ENCODE data around the gene LDLRAD1.
"Not testable (repeated sequence)": the region's sequence is repeated elsewhere in the genome, so short reads cannot be mapped to it uniquely, and the experiment has no call there.

The LDLRAD1 gene, protein sequence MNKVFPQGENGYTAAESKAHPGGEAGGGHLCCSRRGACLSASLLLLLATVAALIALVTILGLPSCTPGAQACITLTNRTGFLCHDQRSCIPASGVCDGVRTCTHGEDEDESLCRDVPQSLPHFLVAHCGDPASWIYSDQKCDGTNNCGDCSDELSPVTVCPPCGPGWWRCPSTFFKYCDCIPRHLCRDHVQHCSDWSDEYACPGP

DNA sequence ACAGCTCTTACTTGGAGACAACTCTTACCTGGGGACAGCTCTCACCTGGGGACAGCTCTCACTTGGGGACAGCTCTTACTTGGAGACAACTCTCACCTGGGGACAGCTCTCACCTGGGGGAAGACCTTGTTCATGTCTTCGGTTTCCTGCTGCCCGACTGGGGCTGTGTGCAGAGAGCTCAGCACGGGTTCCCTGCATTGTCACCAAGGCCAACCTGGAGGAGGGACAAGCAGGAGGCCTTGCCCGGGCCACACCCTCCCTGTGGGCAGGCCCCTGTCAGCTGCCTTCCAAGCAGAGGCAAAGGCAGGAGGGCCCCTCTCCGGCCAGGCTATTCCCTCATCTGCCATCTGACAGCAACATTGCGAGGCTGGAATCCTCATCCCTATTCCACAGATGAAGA lies at the start of gene LDLRAD1:
TSS of gene LDLRAD1 (minus strand) at position 208 of the 400 bp plus-strand sequence. CDS start at position 134, 74 bp downstream.
- no peak for DNase-seq (ENCODE audit: low read depth in 3 of 3)

DNA sequence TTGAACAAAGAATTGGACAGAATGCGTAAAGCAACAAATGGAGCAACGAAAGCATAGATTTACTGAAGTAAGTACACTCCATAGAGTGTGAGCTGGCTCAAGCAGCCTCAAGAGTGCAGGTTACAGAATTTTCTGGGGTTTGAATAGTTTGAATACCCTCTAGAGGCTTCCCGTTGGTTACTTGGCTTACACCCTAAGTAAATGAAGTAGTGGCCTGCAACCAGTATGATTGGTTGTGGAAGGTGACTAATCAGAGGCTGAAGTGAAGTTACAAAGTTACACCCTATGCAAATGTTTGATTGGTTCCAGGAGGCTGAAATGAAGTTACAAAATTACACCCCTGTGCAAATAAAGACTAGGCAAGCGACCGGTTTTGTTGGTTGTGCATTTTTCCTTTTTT lies 46.3 kb upstream of the LDLRAD1 start:
- no peak for DNase-seq (ENCODE audit: low read depth in 3 of 3)

DNA sequence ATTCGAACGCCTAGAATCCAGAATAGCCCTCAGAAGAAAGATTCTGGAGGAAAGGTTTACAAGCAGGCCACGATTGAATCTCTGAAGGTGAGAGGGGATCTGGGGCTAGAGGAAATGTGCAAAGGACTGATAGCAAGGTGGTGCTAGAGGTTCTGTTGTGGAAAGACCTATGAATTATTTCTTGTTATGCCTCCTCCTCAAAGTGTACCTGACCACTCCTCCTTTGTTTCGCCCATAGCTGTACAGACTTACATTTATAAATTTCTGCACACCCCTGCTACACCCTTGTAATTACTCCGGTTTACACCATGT lies 36.4 kb upstream of the LDLRAD1 start:
- DNase-seq (ENCODE audit: low read depth in 3 of 3), result no peak

DNA sequence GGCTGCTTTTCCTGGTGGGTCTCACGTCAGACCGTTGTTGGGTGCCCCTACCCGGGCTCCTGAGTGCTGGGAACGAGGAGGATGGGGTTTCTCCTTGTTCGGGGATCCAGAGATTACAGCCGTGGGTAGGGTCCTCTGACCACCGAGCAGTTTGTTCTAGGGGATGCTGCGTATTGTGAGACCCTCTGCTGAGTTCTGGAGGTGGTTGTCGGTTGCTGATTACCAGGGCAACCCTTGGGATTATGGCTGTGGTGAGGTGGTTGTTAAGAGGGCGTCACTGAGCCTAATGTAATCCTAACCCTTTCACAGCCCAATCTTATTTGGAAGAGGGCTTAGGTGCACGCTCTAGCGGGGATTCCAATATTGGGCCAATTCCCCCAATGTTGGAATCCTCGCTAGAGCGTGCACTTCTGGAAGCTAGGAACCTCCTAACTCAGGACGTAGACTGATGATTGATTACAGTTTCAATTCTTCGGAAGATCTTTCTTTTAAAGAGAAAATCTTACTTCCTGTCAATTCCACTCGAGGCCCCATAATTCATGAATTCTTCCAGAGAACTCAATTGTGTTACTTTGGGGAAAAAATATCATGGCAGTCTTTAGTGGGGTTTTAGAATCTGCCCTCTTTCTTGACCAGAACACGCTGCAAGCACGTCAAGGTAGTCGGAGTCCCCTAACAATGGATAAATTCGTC lies 35.9 kb upstream of the LDLRAD1 start:
- no peak for DNase-seq (ENCODE audit: low read depth in 3 of 3)

DNA sequence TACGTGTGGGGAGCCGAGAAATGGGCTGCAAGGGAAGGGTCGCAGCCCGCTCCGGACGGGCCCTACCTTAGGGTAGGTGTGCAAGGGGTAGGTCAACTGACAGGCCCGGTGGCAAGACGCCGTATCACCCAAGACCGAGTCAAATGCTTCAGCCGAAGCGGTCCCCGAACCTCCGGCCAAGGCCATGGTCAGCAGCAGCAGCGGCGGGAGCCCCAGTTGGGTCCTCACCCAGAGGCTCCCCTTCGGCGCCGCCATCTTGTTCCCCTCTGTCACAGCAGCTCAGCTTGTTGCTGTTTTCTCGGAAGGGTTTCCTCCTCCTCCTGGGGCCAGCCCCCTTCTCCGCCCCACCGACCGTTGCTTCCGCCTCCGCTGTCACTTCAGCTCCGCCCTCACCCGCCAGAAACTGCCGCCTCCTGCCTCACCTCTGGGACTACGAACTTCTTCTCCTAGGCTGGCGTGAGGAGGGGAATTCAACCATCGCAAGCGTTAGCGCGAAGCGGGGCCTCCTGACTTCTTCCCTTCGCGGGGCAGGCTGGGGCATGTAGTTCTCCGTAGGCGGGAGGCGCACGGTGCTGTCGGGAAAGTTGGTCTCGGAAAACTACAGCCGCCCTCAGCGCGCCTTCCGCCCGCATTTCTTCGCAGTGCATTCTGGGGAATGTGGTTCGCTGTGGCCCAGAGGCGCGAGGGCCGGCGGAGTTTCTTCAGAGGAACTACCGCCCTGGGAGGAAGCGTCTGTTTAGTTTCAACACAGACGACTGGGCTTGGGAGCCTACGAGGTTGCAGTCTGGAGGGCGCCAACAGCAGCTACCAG lies 35.2 kb upstream of the LDLRAD1 start, which contains the start of the genes TCEANC2 and TMEM59:
TSS of gene TCEANC2 (plus strand) at position 675 of the 811 bp plus-strand sequence. CDS start 815 bp downstream, outside the sequence.
TSS of gene TMEM59 (minus strand) at position 271 of the 811 bp plus-strand sequence. CDS start at position 255, 16 bp downstream.
- peak; percentile 94 to 96 (median 96) for DNase-seq (ENCODE audit: low read depth in 3 of 3)

DNA sequence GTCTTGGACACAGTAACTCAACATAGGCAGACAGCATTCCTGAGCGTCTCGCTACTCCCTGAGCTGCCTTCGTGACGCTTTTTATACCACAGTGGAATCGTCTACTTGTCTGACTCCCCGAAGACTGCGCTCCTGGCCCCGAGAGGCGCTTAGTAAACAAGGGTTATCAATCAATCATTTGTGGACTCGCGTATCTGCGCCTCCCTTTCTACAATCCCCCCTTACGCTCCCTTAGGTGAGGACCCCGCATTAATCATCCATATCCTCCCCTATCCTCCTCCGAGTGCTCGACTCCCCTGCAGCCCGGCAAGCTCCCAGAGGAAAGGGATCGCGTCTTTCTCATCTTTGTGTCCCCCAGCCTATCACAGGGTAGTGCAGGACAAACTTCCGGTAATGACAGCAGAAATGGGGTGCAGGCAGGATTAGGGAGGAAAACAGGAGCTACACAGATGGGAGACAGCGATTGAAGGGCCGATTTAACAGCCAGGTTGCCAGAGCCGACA lies 34.5 kb upstream of the LDLRAD1 start:
- DNase-seq (ENCODE audit: low read depth in 3 of 3), result peak; percentile 5 to 7 (median 6)

DNA sequence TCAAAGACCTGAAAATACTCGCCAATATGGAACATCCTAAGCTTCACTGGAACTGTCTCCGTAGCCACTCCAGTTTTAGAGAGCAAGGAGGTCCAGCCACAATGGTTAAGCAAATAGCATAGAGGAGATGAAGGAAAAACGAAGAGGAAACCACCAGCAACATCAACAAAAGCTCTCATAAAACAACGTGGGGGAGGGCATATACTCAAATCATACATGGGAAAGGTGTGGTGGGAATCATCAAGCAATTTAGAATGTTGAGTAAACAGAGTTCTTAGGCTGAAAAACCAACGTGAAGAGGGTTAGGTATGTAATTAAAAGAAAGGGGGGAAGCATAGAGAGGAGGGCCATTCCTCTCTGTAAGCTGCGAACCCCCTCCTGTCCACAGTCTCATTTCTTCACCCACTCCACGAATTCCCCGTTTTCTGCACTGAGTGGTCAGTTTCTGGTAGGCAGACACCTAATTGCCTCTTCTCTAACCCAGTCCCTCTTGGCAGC lies 34.0 kb upstream of the LDLRAD1 start:
- no peak for DNase-seq (ENCODE audit: low read depth in 3 of 3)

DNA sequence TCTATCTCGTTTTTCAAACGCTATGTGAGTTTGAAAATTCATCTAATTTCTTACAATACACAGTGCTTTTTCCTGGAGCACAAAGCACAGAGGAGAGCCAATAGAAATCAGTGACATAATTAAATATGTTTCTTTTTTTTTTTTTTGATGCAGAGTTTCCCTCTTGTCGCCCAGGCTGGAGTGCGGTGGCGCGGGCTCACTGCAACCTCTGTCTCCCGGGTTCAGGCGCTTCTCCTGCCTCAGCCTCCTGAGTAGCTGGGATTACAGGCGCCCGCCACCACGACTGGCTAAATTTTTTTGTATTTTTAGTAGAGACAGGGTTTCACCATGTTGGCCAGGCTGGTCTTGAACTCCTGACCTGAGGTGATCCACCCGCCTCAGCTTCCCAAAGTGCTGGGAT lies 32.4 kb upstream of the LDLRAD1 start:
- DNase-seq (ENCODE audit: low read depth in 3 of 3), result not testable (repeated sequence)

DNA sequence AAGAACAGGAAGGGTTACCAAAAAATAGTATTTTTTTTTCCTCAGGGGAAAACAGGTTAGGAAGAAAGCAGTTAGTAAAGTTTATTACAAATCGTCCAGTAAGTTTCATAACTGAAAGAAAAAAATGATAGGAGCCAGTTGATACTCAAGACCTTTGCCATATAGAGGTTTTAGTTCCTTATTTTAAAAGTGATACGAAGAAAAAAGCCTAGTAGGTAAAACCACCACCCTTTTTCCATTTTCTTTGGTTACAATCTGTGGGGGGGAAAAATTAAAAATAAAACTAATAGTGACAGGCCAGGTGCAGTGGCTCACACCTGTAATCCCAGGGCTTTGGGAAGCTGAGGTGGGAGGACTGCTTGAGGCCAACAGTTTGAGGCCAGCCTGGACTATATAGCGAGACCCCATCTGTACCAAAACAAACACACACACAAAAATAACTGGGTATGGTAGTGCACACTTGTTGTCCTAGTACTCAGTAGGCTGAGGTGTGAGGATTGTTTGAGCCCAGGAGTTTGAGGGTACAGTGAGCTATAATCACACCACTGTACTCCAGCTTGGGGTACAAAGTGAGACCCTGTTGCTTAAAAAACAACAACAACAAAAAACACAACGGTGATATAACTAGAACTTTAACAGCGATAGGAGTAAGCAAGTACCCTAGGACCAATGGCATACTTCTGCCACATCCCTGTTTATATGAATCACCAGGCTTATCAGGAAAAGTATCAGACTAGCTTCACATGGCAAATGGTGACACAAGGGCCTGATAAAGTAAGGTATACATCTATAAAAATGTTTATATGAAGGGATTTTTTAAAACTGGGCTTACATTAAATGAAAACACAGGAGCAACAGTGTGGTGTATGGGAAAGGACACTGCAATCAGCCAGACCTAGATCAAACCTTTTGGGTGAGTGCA lies 29.7 kb upstream of the LDLRAD1 start:
- DNase-seq (ENCODE audit: low read depth in 3 of 3), result no peak

DNA sequence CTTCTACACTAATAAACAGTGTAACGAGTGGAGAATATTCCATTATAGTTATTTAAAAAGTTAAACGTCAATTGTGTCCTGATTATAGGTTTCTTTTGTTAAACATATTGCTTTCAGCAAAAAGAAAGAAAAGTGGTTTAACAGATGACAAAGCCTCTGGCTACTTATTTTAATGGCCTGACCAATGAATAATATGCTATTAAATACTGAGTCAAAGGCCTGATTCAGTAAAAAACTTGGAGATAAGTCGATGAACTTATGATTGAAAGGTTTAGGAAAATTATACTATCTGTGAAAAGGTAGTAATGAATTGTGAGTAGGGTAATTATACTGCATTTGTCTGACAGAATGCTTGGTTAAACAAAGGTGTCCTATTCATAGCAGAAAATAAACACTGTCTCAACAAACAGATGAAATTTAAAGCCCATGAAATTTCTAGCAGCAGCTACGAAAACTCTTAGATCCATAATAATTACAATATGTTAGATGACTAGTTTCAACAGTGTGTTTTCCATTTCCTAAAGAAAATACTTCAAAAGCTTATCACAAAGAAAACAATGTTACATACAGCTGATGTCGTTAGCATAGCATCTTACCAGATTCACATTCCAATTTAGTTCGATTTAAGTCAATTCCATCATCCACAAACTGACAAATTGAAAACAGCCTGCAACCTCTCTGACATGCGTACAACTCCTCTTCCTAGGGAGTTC lies 28.8 kb upstream of the LDLRAD1 start:
- no peak for DNase-seq (ENCODE audit: low read depth in 3 of 3)

DNA sequence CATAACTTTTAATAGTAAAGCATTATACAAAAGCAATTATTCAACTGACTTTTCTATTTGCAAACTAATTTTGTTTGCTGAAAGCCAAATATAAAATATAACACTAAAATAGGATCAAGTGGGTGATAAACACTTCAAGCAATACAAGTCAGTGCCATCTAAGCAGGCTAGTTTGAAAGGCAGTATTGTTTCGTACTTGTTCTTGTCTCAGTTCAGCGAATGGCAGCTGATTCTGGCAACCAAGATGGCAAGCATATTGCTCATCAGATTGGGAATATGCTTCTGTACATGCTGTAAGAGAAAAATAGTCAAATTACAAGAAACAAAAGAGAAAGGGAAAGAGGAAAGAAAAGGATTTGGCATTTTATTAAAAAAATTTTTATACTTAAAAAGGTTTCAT lies 27.5 kb upstream of the LDLRAD1 start:
- no peak for DNase-seq (ENCODE audit: low read depth in 3 of 3)

DNA sequence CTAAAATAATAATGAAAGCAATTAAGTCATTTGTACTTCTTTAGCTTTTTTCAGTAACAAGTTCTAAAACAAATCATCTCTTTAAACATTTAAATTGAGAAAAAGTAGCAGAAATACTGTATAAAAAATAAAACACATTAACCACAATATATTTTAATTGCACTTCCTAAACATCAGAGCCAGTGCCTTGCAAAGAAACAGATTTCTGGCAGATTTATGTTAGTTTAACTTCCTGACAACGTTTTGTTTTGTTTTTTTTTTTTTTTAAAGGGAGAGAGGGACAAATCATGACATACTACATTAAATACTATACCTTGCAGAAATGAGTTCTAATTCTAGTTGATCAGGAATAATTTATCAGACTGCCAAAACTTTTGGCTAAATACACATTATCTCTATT lies 23.8 kb upstream of the LDLRAD1 start:
- no peak for DNase-seq (ENCODE audit: low read depth in 3 of 3)

DNA sequence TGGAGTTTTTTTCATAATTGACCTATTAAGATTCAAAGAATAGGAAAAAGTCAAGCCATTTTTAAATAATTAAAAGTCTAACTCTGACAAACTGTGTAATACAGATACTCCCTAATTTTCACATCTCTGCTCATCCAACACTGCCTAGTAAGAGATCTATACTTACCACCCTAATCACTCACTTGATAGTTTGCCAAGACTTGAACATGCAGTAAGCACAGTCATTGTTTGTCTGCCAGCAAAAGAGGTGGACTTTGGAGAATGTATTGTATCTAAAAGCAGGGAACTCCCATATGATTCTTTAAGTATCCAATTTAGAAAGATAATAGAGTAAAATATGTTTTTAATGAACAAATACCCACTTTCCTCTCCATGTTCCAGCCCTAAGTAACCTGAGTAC lies 19.5 kb upstream of the LDLRAD1 start:
- no peak for DNase-seq (ENCODE audit: low read depth in 3 of 3)

DNA sequence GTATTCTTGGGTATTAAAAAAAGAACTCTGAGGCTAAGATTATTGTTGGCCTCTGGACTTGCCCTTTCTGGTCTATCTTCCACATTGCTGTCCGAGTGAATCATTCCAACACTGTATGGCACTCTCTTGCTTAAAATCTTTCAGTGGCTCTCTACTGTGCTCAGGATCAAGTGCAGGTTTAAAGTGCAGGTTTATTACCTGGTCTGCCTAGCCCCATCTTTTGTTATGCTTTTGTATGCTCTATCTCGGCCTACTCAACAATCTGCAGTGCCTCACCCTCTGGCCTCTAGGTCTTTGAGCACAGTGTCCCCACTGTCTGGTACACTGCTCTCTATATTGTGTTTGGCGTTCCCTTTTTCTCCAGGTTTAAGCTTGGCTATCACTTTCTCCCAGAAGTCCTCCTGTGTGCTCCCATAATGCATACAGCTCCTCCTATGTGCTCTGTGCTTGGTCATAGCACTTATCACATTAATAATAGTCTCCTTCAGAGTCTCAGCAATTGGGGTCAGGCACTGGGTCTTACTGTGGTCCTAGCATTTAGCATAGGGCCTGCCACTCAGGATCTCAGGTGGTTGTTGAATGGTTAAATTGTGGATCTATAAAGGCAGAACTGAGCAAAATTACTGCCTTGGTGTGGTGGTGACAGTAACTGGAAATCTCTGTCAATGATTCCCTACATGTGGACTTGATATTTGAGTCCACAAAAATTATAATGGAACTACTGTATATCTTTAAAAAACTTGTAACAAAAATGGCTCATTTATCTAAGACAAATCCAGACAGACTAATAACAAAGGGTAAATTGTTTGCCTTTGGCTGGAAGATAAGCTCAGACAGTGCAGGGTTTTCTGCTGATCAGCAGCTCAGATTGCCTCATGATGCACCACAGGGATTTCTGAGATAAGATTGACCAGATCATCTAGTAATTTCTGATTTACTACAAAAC lies 10.6 kb upstream of the LDLRAD1 start:
- DNase-seq (ENCODE audit: low read depth in 3 of 3), result no peak

DNA sequence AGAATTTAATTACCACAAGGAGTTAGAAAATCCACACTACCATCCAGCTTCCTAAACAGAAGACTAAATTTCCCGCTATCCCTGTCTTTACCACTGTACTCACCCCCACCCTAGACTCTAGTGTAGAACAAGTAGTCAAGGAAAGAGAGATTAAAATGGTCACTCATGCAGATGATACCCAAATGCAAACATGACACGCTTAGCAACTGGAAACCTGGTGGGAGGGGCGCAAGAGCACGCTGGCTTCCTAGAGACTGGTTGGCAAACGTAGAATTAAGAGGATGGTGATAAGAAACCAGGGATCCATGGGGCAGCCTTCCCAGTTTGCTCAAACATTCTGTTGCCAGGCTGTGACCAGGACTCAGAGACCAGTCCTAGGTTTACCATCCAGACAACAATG lies 9.9 kb upstream of the LDLRAD1 start:
- no peak for DNase-seq (ENCODE audit: low read depth in 3 of 3)

DNA sequence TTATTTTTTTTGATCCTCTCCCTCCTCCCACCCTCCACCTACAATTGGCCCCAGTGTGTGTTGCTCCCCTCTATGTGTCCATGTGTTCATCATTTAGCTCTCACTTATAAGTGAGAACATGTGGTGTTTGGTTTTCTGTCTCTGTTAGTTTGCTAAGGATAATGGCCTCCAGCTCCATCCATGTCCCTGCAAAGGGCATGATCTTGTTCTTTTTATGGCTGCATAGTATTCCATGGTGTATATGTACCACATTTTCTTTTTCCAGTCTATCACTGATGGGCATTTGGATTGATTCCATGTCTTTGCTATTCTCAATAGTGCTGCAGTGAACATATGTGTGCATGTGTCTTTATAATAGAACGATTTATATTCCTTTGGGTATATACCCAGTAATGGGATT lies 6.8 kb upstream of the LDLRAD1 start:
- DNase-seq (ENCODE audit: low read depth in 3 of 3), result not testable (repeated sequence)

DNA sequence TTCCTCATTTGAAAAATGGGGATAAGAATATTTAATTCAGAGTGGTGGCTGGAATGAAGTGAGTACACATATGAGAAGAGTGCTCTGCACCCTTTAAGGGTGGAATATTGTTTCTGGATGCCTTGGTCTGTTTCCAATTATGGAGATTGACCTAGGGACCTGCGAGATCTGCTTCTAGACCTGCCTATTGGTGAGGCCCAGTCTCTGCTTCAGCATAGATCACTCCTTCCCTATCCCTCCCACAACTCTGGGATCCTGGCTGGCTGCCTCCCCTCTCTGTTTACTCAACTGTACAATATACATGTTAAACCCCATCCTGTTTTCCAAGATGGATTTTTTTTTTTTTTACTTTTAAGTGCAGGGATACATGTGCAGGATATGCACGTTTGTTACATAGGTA lies 6.4 kb upstream of the LDLRAD1 start:
- DNase-seq (ENCODE audit: low read depth in 3 of 3), result no peak

DNA sequence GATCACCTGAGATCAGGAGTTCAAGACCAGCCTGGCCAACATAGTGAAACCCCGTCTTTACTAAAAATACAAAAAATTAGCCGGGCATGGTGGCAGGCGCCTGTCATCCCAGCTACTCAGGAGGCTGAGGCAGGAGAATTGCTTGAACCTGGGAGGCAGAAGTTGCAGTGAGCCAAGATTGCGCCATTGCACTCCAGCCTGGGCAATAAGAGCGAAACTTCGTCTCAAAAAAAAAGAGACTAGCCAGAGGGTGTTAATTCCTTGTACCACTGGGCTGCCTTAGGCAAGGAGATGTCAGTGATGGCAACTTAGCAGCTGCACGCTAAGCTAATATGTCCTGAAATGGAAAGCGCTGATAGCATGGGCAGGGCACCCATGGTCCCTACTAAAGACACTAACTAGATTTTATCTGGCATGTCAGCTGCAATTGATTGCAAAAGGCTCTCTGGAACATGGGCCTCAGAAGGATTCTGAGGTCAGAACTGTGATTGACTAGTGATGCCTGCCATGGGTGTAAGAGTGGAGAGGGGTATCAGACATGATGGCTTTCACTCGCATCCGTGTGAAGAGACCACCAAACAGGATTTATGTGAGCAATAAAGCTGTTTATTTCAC lies 1.7 kb upstream of the LDLRAD1 start:
- not testable (repeated sequence) for DNase-seq (ENCODE audit: low read depth in 3 of 3)

DNA sequence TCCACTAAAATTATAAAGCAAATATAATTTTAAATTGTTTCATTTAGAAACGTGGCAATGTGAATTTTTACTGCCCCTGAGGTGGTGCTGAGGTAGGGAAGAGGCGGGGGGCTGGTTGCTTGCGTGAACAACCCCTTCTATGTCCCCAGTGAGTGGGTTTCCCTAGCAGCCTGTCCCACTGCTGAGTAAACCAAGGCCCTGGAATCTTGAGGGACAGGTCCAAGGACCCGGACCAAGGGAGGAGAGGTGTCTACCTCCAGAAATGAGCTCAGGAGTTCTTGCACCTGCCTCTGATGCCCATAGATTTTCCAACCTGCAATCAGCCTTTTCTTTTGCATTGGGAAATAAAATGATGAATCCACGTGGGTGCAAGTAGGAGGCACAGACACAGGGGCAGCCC lies 649 bp upstream of the LDLRAD1 start:
- DNase-seq (ENCODE audit: low read depth in 3 of 3), result no peak
